Keratinocyte (primary cell): ENCODE measurements around the gene SAMHD1.

Experiments used
- EZH2 ChIP-seq: IDR thresholded peaks from one replicate; pipeline ENCODE4 v1.6.1; 2012; ENCODE audit warnings: inconsistent platforms, mild to moderate bottlenecking, low read length, moderate library complexity
- TF ChIP-seq, protein P1 (sequence below), 3 experiments: IDR thresholded peaks in 1 of 3; conservative IDR thresholded peaks in 1 of 3; optimal IDR thresholded peaks in 1 of 3; 2 replicates in 2 of 3; 3 replicates in 1 of 3; pipeline versions ENCODE3 to v1.5.1; 2011; ENCODE audit warnings: low read length in 3 of 3, mild to moderate bottlenecking in 3 of 3, moderate library complexity in 2 of 3, control low read depth in 1 of 3, inconsistent platforms in 1 of 3; ENCODE audit not compliant: insufficient read depth in 2 of 3; ENCODE audit errors: extremely low read depth in 1 of 3

DNA sequence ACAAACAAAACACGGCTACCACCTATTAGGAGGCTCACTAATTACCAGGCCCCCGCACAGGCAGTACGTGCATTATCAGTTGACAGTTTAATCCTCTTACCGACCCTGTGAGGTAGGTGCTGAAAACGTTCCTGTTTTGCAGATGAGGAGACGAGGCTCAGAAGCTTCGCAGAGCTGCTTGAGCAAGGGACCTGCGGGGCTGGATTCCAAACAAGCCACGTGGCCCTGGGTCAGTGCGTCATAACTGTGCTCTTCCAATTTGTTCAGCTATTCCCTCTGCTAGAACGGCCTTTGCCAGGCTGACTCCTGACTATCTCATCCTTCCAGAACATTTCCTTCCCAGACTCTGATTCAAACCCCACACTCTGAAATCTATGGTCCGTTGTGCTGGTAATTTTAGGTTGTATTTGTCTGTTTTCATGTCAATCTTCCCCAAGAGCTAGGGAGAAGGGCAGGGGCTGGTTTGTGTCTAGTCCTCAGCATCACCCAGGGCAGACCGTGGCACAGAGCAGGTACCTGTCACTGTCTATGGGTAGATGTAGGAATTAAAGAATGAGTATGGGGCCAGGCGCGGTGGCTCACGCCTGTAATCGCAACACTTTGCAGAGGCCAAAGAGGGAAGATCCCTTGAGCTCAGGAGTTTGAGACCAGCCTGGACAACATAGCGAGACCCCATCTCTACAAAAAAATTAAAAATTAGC, 104.3 kb downstream of the SAMHD1 start:
- TF ChIP-seq, protein P1, sequence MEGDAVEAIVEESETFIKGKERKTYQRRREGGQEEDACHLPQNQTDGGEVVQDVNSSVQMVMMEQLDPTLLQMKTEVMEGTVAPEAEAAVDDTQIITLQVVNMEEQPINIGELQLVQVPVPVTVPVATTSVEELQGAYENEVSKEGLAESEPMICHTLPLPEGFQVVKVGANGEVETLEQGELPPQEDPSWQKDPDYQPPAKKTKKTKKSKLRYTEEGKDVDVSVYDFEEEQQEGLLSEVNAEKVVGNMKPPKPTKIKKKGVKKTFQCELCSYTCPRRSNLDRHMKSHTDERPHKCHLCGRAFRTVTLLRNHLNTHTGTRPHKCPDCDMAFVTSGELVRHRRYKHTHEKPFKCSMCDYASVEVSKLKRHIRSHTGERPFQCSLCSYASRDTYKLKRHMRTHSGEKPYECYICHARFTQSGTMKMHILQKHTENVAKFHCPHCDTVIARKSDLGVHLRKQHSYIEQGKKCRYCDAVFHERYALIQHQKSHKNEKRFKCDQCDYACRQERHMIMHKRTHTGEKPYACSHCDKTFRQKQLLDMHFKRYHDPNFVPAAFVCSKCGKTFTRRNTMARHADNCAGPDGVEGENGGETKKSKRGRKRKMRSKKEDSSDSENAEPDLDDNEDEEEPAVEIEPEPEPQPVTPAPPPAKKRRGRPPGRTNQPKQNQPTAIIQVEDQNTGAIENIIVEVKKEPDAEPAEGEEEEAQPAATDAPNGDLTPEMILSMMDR (optimal IDR thresholded peaks at IDR 0.05 in 1 of 3, IDR thresholded peaks at IDR 0.05 in 1 of 3, conservative IDR thresholded peaks at IDR 0.05 in 1 of 3; ENCODE audit: extremely low read depth in 1 of 3, insufficient read depth in 2 of 3, low read length in 3 of 3): no peak
- TF ChIP-seq EZH2: no peak
